Tibial artery (tissue), 4 donors: ENCODE results near the gene HACL1.

Experiments used
- DNase-seq, 2 donors: peaks; one replicate each; pipeline ENCODE4 v3.0.0-alpha.2; 2019
- H3K27ac ChIP-seq, 2 donors: fragments of 200-600 bp; sonication (generic) in 1 of 2; 1 replicate in 1 of 2; 2 replicates in 1 of 2; pipeline ENCODE4 v1.5.1; 2018 to 2019; ENCODE audit warnings: mild to moderate bottlenecking in 1 of 2
- H3K27me3 ChIP-seq, 2 donors: fragments of 200-600 bp; sonication (generic) in 1 of 2; one replicate each; pipeline versions ENCODE4 v1.5.1 to v1.6.0; 2016 to 2019
- H3K36me3 ChIP-seq, 3 donors: fragments of 200-600 bp; sonication (generic) in 2 of 3; one replicate each; pipeline ENCODE4 v1.5.1; 2016 to 2019; ENCODE audit warnings: mild to moderate bottlenecking in 2 of 3
- H3K4me1 ChIP-seq, 4 donors: fragments of 200-600 bp; sonication (generic) in 2 of 4; 1 replicate in 3 of 4; 2 replicates in 1 of 4; pipeline ENCODE4 v1.5.1; 2016 to 2019
- H3K4me3 ChIP-seq, 2 donors: fragments of 200-600 bp; sonication (generic) in 1 of 2; 1 replicate in 1 of 2; 2 replicates in 1 of 2; pipeline ENCODE4 v1.5.1; 2018 to 2019; ENCODE audit warnings: mild to moderate bottlenecking in 2 of 2
- H3K9me3 ChIP-seq, 3 donors: fragments of 200-600 bp; sonication (generic) in 1 of 3; one replicate each; pipeline ENCODE4 v1.5.1; 2016 to 2019
- CTCF ChIP-seq, 2 experiments: fragments of 200-600 bp in 1 of 2; fragments of 450-650 bp in 1 of 2; IDR thresholded peaks; one replicate each; pipeline ENCODE4 v1.5.1; 2017 to 2019; ENCODE audit warnings: antibody characterized with exemption in 2 of 2, mild to moderate bottlenecking in 1 of 2, moderate library complexity in 1 of 2
- intact Hi-C: fragments of 100-400 bp; cut with DNase I; formaldehyde crosslinking; loops from one replicate; pipeline ENCODE4 v1.15.0; 2023; ENCODE audit warnings: low total_unique reads

The HACL1 gene

DNA sequence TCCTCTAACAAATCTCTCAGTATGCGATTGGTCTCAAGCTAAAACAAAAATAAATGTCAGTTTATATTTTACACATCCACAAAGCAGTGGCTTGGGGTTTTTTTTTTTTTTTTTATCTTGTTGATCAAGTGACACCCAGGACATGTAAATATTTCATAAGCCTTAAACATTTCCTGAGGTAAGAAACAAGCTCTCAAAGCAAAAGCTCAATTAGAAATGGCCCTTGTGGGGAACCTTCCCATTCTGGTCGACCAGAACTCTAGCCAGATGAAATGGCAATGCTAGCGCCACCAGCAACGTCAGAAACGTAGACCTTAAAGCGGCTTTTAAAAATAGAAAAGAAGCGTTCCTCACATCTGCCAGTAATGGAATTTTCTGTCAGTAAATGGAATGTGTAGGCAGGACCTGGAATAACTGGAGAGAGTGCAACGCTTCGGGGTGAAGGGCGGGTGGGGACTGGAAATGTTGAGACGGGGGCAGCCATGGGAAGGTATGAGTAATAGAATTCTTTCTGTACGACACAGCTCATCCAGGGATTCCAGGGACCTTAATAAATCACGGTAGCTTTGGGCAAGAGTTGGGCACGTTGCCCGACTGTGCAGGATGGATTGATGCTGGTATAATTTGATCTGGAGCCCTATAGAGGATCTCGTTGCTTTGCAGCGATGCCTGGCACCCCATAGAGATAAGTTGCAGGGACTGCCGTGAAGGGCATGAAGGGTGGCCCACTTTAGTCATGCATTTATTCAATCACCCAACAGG, 44.6 kb upstream of the HACL1 start:
- no peak for TF ChIP-seq CTCF (IDR thresholded peaks at IDR 0.05)
- peaks cover 0 to 39% (median 21%) of the 10 kb centered on the region in 4 donors for H3K4me1 ChIP-seq
- peaks cover 0 to 5% (median 0%) of the 10 kb centered on the region in 3 donors for H3K36me3 ChIP-seq
- no peaks in the 10 kb centered on the region for H3K27me3 ChIP-seq
- DNase-seq: peak in 1 of 2 donors; percentile 37
- peak overlapping the region; percentile 56 to 64 for H3K27ac ChIP-seq
- peak overlapping the region in 1 of 2 donors; percentile 15 for H3K4me3 ChIP-seq
- H3K9me3 ChIP-seq: no peaks in the 10 kb centered on the region
- intact Hi-C loops: no loop called here

DNA sequence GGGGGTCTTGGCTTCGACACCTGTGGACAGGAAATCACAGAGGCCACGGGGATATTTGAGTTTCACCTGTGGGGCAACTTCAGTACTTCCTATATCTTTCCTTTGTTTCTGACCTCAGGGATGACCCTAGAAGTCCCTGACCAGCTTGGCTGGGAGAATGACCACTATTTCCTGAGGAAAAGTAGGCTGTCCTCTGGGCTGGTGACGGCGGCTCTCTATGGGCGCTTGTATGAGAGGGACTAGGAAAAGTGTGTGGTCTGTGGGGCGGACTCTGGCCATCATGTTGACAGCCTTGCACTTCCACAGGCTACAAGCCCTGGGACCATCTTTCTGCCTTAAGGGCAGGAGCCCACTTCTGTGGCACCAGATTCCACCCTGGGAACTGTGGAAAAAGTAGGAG, 43.9 kb upstream of the HACL1 start:
- DNase-seq: no peak
- Histone ChIP-seq H3K27me3 (no peaks in the 10 kb centered on the region), H3K4me1 (peaks cover 0 to 39% (median 21%) of the 10 kb centered on the region in 4 donors), H3K9me3 (no peaks in the 10 kb centered on the region), H3K27ac (peak overlapping the region; percentile 56 to 64), H3K4me3 (no peak overlapping the region), H3K36me3 (peaks cover 0 to 5% (median 0%) of the 10 kb centered on the region in 3 donors)
- no peak for TF ChIP-seq CTCF (IDR thresholded peaks at IDR 0.05)
- intact Hi-C loops: no loop called here

DNA sequence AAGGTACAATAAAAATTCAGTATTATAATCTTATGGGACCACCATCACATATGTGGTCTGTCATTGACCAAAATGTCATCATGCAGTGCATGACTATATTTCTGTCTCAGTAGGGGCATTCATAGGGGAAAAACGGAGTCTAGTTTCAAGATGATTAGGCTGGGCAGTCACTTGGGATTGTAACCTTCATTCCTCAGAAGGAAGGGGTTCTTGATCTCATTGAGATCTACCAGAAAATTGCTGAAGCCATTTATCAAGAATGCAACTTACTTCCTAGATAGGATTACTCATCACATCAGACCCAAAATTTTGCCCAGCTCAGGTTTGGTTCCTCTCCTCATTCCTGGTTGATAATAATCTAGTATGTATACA, 37.5 kb upstream of the HACL1 start:
- no peak for DNase-seq
- intact Hi-C loops: loop anchor here (10.0 kb wide), 1 partner anchor 606 kb away; no protein-coding TSS in a partner anchor
- Histone ChIP-seq H3K27ac (no peak overlapping the region), H3K4me3 (no peak overlapping the region), H3K36me3 (peaks cover 0 to 6% (median 0%) of the 10 kb centered on the region in 3 donors), H3K27me3 (no peaks in the 10 kb centered on the region), H3K9me3 (no peaks in the 10 kb centered on the region), H3K4me1 (peaks cover 0 to 21% (median 19%) of the 10 kb centered on the region in 4 donors)
- no peak for TF ChIP-seq CTCF (IDR thresholded peaks at IDR 0.05)

GRCh38 chr3:15638193-15638890, 37.0 kb upstream of the HACL1 start:
- Histone ChIP-seq H3K9me3 (no peaks in the 10 kb centered on the region), H3K36me3 (peaks cover 0 to 6% (median 0%) of the 10 kb centered on the region in 3 donors), H3K27ac (no peak overlapping the region), H3K27me3 (no peaks in the 10 kb centered on the region), H3K4me1 (peaks cover 0 to 26% (median 19%) of the 10 kb centered on the region in 4 donors), H3K4me3 (no peak overlapping the region)
- no peak for TF ChIP-seq CTCF (IDR thresholded peaks at IDR 0.05)
- no peak for DNase-seq
- intact Hi-C loops: loop anchor here (10.0 kb wide), 1 partner anchor 606 kb away; no protein-coding TSS in a partner anchor

GRCh38 chr3:15637131-15637951, 36.0 kb upstream of the HACL1 start:
- Histone ChIP-seq H3K27me3 (no peaks in the 10 kb centered on the region), H3K4me1 (peaks cover 0 to 26% (median 19%) of the 10 kb centered on the region in 4 donors), H3K9me3 (no peaks in the 10 kb centered on the region), H3K4me3 (no peak overlapping the region), H3K36me3 (peaks cover 0 to 6% (median 0%) of the 10 kb centered on the region in 3 donors), H3K27ac (no peak overlapping the region)
- no peak for DNase-seq
- intact Hi-C loops: loop anchor here (10.0 kb wide), 1 partner anchor 607 kb away; no protein-coding TSS in a partner anchor
- no peak for TF ChIP-seq CTCF (IDR thresholded peaks at IDR 0.05)
